Epidermal melanocyte (primary cell): Measurements from ENCODE around the gene S100A10.

ENCODE experiments used
- DNase-seq: peaks from one replicate; pipeline ENCODE4 v3.0.0; 2011; ENCODE audit warnings: low spot score; ENCODE audit not compliant: insufficient read length

S100A10 gene

GRCh38 chr1:151964510-151964909 lies 29.1 kb downstream of the S100A10 start:
- DNase-seq = no peak

DNA sequence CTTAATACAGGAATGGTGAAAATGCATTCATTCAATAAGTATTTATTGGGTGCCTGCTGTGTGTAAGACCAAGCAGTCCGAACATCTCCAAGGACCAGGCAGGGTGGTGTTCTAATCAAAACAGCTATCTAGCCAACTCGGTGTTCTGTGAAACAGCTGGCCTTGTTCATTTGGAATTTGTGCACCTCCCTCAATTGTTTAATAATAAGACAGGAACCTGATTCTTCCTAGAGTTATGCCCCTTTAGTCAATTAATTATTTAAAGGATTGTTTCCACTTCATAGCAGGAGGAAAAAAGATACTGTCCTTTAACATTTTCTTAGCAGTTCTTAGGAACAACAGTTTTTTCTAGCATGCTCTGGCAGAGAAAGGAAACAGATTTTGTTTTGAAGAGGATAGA lies 30.4 kb downstream of the S100A10 start:
- no peak for DNase-seq

- DNase-seq = no peak
These were observed 31.8 kb downstream of the S100A10 start for GRCh38 chr1:151961833-151962232.

DNA sequence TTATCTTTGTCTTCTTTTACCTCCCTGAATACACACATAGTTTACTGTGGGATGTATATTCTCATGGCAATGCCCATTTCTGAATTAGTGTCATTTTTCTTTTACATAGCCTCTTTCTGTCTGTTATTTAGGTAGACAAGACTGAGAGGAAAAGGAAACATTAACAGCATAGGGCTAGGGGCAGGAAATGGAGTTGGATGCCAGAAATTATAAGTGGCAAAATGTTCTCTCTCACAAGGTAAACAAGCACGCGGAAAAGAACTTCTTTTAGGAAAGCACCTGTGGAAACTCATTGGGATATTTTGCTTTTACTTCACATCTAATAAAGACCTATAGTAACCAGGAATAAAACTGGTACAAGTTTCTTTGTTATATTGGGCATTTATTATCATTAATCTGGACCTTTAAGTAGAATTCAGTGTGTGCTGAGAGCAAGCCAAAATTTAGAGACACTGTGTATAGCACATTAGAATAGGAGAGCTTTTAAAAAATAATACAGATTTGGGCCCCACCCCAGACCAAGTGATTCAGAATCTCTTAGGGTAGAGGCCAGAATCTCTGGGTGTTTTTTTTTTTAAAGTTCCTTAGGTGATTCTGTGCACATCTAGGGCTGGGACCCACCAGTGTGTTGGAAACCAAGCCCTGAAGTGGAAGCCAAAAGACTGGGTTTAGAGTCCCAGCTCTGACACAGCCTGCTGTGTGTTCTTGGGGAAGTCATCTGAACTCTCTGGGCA lies 32.7 kb downstream of the S100A10 start:
- DNase-seq = no peak

- DNase-seq = no peak
These were observed 34.7 kb downstream of the S100A10 start for GRCh38 chr1:151958959-151959358.

DNA sequence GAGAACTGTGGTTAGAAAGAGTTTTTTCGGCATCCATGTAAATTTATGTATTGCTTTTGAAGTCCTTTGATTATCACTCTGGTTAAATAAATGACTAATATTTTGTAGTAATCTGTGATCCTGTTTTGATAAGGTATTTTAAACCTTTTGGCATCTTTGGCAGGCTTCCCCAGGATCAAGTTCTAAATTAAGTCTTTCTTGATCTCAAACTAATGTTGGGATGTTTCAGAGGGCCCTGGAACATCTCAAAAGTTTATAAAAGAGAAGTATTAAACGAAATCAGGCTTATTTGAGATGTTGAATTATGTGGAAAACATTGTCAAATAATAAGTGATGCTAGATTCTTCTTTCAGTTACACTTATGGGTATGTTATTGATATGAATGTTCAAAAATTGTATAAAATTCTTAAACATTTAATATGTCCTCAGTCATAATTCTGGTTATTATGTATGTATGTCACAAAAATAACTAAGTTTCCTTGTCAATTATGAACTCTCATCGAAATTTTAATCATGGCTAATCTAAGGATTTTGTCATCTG lies 36.6 kb downstream of the S100A10 start:
- DNase-seq = no peak

DNA sequence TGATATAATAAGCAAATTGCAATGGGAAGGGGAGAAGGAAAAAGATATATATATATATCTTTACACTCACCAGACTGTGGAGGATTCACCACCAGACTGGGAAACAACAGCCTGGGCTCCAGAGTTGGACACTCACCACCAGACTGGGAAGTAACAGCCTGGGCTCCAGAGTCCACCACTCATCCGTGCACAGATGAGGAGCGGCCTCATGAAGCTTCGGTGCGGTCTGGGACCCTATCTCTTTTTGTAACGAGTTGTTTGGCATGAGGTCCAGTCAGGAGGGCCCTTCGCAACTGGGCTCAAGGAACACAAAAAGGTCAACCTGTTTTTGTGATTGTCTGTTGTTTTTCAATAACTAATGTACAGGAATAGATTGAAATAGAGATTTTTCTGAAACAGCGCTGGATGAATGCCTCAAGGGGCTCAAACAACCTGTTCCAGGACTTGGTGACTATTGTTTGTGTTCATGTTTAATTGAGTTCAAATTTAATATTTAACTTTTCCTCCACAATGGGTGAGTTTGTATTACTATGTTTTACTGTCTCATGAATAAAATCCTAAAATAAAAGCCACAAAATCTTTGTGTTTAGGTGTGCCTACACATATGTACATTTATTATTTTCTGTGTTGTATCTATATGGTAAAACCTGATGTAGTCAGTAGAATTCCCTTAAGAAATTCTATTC lies 40.1 kb downstream of the S100A10 start:
- no peak for DNase-seq

DNA sequence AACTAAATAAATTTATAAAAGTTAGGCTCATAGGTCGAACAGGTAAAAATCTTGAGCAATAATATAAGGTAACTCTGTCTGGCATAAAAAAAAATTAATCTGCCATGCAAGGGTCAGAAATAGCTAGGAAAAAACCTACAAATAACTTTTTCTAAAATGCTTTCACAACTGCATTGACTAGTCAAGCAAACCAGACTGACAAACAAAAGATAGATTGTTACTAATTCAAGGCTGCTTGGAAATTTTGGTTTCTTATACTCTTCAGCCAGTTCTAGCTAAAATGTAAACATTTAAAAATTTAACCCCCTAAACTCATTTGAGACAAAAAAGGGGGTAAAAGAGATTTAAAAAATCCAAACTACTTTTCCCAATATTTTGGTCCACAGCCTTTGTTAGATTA lies 40.8 kb downstream of the S100A10 start:
- no peak for DNase-seq

DNA sequence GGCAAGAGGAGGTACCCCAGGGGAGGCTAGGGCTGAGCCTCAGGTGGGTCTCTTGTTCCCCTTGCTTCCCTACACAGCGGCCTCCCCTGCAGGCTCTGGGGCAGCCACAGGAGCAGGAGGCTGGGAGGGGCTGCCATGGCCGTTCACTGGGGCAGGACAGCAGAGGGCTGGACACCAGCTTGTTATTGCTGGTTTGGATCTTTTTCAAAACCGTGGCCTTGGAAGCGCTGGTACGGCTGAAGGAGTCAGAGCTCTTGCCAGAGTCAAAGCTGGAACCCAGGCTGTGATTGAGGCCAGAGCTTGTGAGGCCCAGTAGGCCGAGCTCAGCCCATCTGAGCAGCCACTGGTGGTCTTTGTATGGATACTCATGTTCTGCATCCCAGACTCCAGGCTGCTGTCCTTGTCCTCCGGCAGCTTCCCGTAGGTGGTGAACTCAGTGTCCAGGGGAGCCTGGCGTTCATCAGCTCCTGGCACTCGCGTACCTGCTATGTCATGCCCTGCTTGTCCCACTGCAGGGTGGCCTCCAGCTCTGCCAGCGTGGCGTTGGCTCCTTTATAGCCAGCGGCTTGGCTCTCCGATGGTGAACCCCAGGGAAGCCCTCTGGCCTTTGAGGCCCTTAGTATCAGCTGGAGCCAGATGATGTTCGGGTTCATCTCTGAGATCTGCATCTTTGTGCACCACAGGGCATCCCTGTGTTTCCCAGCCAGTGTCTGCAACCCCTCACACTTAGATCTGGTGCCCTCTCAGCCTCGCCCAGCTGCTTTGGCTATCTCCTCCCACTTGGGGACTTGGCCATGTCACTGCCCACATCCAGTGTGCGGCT lies 44.1 kb downstream of the S100A10 start:
- no peak for DNase-seq

DNA sequence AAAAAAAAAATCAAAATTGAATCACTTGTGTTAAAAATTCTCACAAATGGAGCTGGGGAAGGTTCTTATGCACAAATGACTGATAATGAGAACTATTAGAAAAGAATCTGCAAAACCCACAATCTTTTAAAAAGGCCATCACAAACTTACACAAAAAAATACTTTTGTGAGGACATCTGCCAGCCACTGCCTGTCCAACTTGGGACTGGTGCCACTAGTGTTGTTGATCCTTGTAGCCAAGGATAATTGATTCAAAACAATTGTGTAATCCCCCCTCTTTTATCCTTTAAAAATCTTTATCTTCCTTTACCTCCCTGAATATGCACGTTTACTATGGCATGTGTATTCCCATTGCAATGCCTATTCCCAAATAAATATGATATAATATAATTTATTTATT lies 45.2 kb downstream of the S100A10 start:
- DNase-seq = no peak

GRCh38 chr1:151947140-151947539 lies 46.5 kb downstream of the S100A10 start:
- DNase-seq = no peak

- peak; percentile 93 for DNase-seq
These were observed 47.6 kb downstream of the S100A10 start for GRCh38 chr1:151945725-151946722.

- no peak for DNase-seq
These were observed 48.6 kb downstream of the S100A10 start for GRCh38 chr1:151944857-151945575.

DNA sequence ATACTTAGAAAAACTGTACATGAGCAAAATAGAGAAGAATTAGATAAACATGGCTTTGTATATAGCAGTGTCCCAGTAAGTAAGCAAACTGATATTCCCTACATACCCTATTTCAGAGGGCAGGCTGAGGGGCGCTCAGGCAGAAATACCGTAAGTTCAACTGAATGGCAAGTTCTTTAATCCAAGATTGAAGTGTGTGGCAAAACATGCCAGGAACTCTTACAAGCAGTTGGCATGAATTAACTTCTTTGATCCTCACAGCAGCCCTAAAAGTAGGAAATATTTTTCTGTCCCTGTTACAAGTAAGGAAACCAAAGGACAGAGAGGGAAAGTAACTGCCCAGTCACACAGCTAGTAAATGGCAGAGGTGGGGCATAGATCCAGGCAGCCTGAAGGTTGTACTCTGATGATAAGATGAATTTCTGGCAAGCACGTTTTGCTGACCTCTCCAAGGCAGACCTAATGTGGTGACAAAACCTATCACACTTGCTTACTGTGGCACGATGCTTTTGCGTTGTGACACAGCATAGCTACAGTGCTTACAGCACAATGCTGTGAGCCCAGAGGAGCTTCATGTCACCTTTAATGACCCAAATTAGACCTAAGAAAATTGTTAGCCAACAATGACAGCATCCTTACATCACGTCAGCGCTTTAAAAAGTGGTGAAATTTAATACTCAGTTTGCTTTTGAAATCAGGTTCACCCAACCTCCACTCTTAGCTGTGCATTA lies 49.4 kb downstream of the S100A10 start:
- DNase-seq = no peak

GRCh38 chr1:151943591-151943990 lies 50.1 kb downstream of the S100A10 start:
- no peak for DNase-seq

- DNase-seq = no peak
These were observed 50.8 kb downstream of the S100A10 start for GRCh38 chr1:151942882-151943281.

DNA sequence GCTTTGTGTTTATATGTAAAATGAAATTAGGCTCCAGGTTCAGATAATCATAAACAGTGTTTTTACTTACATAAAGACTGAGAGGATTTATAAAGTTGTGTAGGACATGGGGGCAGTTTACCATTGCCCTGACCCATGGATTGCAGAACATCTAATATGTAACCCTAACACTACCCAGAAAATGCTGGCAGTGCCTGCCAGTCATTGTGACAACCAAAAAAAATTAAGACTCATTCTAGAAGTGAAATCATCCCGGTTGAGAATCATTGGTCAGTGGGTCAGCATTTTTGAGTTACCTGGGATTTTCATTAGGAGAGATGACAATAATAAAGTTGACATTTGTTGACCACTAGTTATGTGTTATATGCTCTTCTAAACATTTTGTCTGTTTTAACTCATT lies 53.1 kb downstream of the S100A10 start:
- DNase-seq = no peak

GRCh38 chr1:151939779-151940178 lies 53.9 kb downstream of the S100A10 start:
- DNase-seq = no peak

GRCh38 chr1:151939141-151939540 lies 54.5 kb downstream of the S100A10 start:
- no peak for DNase-seq
